GM18858 (cell line): ENCODE results near the gene FBLN1.

Experiments used
- ATAC-seq: cut with Tn5 transposase; IDR thresholded peaks from one replicate; pipeline ENCODE4 v1.9.1; 2021; ENCODE audit not compliant: unreplicated experiment

FBLN1 gene

GRCh38 chr22:45631841-45632238 lies 129.2 kb downstream of the FBLN1 start:
- ATAC-seq, result no peak

- ATAC-seq, result no peak
These were observed 130.3 kb downstream of the FBLN1 start for GRCh38 chr22:45632791-45633515.

- no peak for ATAC-seq
These were observed 134.0 kb downstream of the FBLN1 start for GRCh38 chr22:45636683-45637082.

- no peak for ATAC-seq
These were observed 135.5 kb downstream of the FBLN1 start for GRCh38 chr22:45638197-45638596.

- no peak for ATAC-seq
These were observed 136.4 kb downstream of the FBLN1 start for GRCh38 chr22:45638834-45639746.

- no peak for ATAC-seq
These were observed 137.0 kb downstream of the FBLN1 start for GRCh38 chr22:45639747-45640102.

GRCh38 chr22:45640291-45640940 lies 137.7 kb downstream of the FBLN1 start:
- ATAC-seq, result no peak

GRCh38 chr22:45640941-45641621 lies 138.4 kb downstream of the FBLN1 start:
- no peak for ATAC-seq

GRCh38 chr22:45642986-45643385 lies 140.3 kb downstream of the FBLN1 start:
- no peak for ATAC-seq

GRCh38 chr22:45644714-45645113 lies 142.0 kb downstream of the FBLN1 start:
- ATAC-seq, result no peak

GRCh38 chr22:45645150-45645525 lies 142.5 kb downstream of the FBLN1 start:
- no peak for ATAC-seq

GRCh38 chr22:45645526-45646414 lies 143.1 kb downstream of the FBLN1 start:
- ATAC-seq, result no peak

- ATAC-seq, result no peak
These were observed 145.0 kb downstream of the FBLN1 start for GRCh38 chr22:45647532-45648225.

- no peak for ATAC-seq
These were observed 145.8 kb downstream of the FBLN1 start for GRCh38 chr22:45648301-45649117.

GRCh38 chr22:45649809-45650208 lies 147.1 kb downstream of the FBLN1 start:
- ATAC-seq, result no peak

- no peak for ATAC-seq
These were observed 148.0 kb downstream of the FBLN1 start for GRCh38 chr22:45650721-45651120.
